Measurements from ENCODE around the gene DUSP9. TPM values are rescaled to one million over a fixed set of nuclear protein-coding genes. Genes with fewer than 3 reads are reported as not detected.
A peak's percentile ranks its signal among the peaks of the same experiment; 100 is the strongest.
"Not testable (repeated sequence)": the region's sequence is repeated elsewhere in the genome, so short reads cannot be mapped to it uniquely, and the experiment has no call there.

DUSP9 gene
- total RNA-seq, 1 experiment from 2014 or later: 2.4 TPM

- not testable (repeated sequence) for H3K79me1 ChIP-seq (ENCODE audit: insufficient read depth, low read depth, low read length, poor library complexity, severe bottlenecking); H3K4me1 ChIP-seq (ENCODE audit: insufficient read depth, low read length); H2BK20ac ChIP-seq (ENCODE audit: low read depth, low read length, poor library complexity, severe bottlenecking); H4K91ac ChIP-seq (ENCODE audit: insufficient read length, low read depth, low read length); H3K4me3 Mint-ChIP-seq; H3K18ac ChIP-seq (ENCODE audit: insufficient read length, low read depth, low read length); H3K27ac ChIP-seq (ENCODE audit: insufficient read length, low read depth, low read length); H3K4ac ChIP-seq (ENCODE audit: low read depth, low read length); H4K20me1 ChIP-seq (ENCODE audit: control insufficient read depth, insufficient read depth, insufficient read length); H4K5ac ChIP-seq (ENCODE audit: insufficient read length, low read depth, low read length); H3T11ph ChIP-seq (ENCODE audit: low read length); H2AK5ac ChIP-seq (ENCODE audit: insufficient read length, low read length); H3K14ac ChIP-seq (ENCODE audit: insufficient read depth, low read length); H2BK15ac ChIP-seq (ENCODE audit: low read depth, low read length); H2AFZ ChIP-seq (ENCODE audit: low read length); DNase-seq; H3K23ac ChIP-seq (ENCODE audit: insufficient read length, low read depth, low read length); H3K4me2 ChIP-seq (ENCODE audit: insufficient read depth, insufficient read length, low read length); H2BK120ac ChIP-seq (ENCODE audit: low read depth, low read length, poor library complexity, severe bottlenecking); H3K27me3 ChIP-seq (ENCODE audit: insufficient read depth, low read length); H3K23me2 ChIP-seq (ENCODE audit: insufficient read length, low read depth, low read length, poor library complexity, severe bottlenecking); H3K27me3 Mint-ChIP-seq (ENCODE audit: low read depth); H3K56ac ChIP-seq (ENCODE audit: insufficient read length, low read depth, low read length); H3K79me2 ChIP-seq (ENCODE audit: insufficient read depth, low read length); H3K9me3 ChIP-seq (ENCODE audit: control insufficient read depth, low read depth, low read length); H3K9ac ChIP-seq (ENCODE audit: extremely low read depth, insufficient read length, low read length); H3K4me1 Mint-ChIP-seq; H4K8ac ChIP-seq (replicated peaks; ENCODE audit: insufficient read length, low read depth, low read length); H2BK5ac ChIP-seq (ENCODE audit: insufficient read length, low read length); H2BK12ac ChIP-seq (ENCODE audit: insufficient read length, low read depth, low read length)
- Mint-ChIP-seq H3K27ac (peak overlapping the region in 2 of 3 experiments; percentile 70 to 94; a peak in 3 of 7 replicates), H3K9me3 (peaks cover 55 to 76% of the 10 kb centered on the region in 2 experiments), H3K36me3 (ENCODE audit: insufficient read depth in 1 of 3, low read depth in 3 of 3) (peaks cover 25 to 57% (median 44%) of the 10 kb centered on the region in 3 experiments)
- no CpG with 5 or more reads among the region's 16 CpGs for WGBS (ENCODE audit: extremely low coverage, insufficient read length, low lambda C conversion rate)
Observed at GRCh38 chrX:153696986-153697722, 50.2 kb downstream of the DUSP9 start.
